NCI-H446 treated with DMSO at 0.1 percent for 48 hours (cell line): Measurements from ENCODE around the gene GET4.
"Not testable (repeated sequence)": the region's sequence is repeated elsewhere in the genome, so short reads cannot be mapped to it uniquely, and the experiment has no call there.

ENCODE experiments used
- DNase-seq: peaks from one replicate; lab custom pipeline; 2025; lab: John Stamatoyannopoulos, UW

GET4 gene

GRCh38 chr7:871900-872537 lies 4.3 kb upstream of the GET4 start:
- DNase-seq, result no peak

DNA sequence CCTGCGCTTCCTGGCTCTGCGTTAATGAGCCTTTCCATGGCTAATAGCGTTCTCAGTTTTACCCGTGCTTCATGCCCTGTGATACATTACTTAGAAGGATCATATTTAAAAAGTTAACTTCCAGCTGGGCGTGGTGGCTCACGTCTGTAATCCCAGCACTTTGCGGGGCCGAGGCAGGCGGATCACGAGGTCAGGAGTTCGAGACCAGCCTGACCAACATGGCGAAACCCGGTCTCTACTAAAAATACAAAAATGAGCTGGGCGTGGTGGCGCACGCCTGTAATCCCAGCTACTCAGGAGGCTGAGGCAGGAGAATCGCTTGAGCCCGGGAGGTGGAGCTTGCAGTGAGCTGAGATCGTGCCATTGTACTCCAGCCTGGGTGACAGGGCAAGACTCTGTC lies 3.7 kb upstream of the GET4 start:
- not testable (repeated sequence) for DNase-seq

DNA sequence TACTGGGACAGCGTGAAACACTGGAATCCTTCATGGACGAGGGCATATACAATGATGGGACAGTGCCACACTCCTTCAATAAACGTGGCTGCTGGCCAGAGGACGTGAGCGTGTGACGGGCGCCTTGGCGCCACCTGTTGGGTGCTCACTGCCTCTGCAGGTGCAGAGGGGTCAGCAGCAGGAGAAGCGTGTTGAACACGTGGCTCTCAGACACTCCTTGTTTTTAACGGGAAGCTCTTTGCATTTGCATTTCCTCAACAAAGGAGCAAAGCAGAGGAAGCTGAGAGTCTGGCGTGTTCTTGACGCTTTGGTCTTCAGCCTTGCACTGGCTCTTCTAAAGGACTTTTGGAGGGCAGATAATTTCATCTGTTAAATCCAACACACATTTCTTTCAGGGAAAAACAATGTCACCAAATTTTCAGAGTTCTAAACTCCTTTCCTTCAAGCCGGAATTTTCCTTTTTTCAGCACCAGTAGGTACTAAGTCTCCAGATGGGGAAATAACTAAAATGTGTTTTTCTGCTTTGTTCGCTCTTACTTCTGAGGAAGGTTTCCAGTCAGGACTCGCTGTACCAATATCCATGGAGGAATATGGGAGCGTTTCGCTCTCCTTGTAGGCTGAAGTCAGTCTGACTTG lies 2.9 kb upstream of the GET4 start:
- peak; percentile 60 for DNase-seq

GRCh38 chr7:874031-874749 lies 2.2 kb upstream of the GET4 start:
- no peak for DNase-seq

GRCh38 chr7:875051-875450 lies 1.3 kb upstream of the GET4 start:
- DNase-seq, result no peak

DNA sequence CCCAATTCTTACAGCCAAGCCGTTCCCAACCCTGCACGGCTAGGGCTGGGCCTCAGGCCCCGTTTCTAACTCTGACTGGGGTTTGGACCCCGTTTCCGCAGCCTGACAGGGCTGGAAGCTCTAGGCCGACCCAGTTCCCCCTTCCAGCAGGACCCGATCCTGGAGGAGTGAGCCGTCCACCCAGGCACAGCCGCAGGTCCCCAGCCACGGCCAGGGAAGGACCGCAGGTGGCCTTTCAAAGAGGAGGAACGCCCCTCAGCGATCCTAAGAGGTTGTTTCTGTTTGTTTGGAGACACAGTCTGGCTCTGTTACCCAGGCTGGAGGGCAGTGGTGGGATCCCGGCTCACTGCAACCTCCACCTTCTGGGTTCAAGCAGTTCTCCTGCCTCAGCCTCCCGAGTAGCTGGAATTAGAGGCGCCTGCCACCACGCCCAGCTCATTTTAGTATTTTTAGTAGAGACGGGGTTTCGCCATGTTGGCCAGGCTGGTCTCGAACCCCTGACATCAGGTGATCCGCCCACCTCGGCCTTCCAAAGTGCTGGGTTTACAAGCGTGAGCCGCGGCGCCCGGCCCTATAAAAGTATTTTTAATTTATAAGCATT lies 778 bp upstream of the GET4 start:
- no peak for DNase-seq

- no peak for DNase-seq
These were observed 588 bp downstream of the GET4 start for GRCh38 chr7:876972-877311.

- no peak for DNase-seq
These were observed 1.2 kb downstream of the GET4 start for GRCh38 chr7:877312-878232.

DNA sequence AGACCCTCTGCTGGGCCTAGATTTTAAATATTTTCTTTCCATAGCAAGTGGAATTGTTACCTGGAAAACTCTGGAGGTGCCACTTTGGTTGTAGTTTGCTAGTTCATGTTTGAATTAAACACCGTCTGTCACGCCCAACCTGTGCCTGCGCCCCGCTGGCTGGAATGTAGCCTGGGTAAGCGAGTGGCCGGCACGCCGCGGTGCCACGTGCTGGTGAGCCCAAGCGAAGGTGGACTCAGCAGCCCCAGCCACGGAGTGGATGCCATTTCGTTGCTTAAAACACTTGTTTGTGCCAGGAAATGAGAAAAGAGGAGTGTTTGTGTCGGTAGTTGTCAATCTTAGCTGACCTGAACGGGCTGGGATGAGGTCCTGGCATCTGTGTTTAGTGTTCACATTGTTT lies 2.7 kb downstream of the GET4 start:
- DNase-seq, result no peak

- no peak for DNase-seq
These were observed 3.4 kb downstream of the GET4 start for GRCh38 chr7:879706-880105.

DNA sequence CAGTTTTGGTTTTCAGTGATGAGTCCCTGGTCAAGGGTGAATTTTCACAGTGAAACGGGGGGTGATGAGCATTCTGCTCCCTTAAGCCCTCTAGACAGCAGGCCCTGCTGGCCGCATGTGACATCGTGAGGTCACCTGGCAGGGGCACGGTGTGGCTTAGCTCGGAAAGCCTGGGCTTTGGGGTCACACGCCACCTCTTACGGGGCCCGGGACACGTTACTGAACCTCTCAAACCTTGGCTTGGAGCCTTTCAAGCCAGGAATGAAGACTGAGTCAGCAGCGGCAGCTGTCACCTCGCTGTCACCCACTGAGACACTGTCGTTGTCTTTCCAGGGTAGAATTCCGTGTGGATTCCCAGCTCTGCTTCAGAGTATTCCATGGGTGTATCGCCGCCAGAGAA lies 4.1 kb downstream of the GET4 start:
- DNase-seq, result no peak

DNA sequence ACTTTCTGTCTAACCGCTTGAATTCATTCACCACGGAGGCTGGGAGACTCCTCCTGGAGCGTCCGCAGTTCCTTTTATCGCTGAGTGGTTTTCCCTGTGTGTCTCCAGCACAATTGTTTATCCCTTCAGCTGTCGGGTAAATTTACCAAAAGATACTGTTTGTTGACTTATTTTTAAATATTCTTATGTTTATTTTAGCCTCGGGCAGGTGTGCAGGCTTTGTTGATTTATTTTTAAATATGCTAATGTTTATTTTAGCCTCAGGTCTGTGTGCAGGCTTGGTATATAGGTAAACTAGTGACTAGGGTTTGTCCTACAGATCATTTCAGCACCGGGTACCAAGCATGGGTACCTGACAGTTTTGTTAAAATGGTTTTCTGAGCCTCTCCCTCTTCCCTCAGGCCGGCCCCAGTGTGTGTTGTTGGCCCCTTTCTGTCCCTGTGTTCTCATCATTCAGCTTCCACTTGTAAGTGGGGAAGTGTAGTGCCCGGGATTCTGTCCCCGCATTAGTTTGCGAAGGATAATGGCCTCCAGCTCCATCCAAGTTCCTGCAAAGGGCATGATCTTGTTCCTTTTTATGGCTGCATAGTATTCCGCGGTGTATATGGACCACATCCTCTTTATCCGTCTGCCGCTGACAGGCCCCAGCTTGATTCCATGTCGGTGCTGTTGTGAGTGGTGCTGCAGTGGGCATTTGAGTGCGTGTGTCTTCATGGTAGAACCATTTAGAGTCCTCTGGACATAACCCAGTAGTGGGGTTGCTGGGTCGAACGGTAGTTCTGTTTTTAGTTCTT lies 5.3 kb downstream of the GET4 start:
- DNase-seq, result no peak

- DNase-seq, result no peak
These were observed 6.1 kb downstream of the GET4 start for GRCh38 chr7:882336-883035.

DNA sequence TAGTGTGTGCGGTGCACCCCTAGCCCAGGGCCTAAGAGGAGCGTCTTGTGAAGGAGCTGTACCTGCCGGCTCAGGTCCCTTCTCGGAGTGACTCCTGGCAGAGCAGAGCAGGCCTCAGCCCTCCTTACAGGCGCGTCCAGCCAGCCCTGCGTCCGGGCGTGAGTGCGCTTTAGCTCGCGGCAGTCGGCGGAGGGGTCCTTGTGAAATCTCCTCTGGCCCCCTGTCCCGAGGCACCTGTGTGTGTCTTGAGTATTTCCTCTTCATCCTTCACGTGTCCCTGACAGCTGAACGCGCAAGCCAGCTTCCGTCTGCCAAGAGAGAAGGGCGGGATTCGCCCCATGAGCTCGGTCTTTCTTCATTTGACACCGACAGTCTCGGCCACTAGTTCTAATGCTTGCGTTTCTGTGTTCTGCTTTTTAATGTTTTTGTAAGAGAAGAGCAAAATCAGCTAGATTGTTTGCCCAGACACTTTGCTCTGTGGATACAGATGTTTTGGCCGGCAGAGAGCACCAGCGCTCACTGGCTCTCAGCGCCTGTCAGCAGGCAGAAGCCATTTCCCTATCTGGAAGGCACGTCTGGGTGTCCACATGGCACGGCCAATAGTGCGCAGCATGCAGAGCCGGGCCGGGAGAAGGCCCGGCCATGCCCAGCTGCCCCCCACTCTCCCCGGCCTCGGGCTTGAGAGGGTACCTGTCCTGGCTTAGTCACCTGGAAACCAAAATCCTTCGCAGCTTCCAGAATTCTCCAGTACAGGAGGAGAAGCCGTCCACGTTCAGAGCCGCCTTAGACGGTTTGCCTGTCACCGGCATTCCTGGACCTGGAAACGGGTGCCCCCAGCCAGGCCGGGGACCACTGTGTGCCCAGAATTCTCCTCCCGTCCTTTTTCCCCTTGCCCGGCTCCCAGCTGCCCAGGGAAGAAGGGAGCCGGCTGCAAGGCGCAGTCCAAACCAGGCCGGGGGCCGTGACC lies 7.0 kb downstream of the GET4 start:
- no peak for DNase-seq

GRCh38 chr7:884191-885003 lies 8.0 kb downstream of the GET4 start:
- no peak for DNase-seq

DNA sequence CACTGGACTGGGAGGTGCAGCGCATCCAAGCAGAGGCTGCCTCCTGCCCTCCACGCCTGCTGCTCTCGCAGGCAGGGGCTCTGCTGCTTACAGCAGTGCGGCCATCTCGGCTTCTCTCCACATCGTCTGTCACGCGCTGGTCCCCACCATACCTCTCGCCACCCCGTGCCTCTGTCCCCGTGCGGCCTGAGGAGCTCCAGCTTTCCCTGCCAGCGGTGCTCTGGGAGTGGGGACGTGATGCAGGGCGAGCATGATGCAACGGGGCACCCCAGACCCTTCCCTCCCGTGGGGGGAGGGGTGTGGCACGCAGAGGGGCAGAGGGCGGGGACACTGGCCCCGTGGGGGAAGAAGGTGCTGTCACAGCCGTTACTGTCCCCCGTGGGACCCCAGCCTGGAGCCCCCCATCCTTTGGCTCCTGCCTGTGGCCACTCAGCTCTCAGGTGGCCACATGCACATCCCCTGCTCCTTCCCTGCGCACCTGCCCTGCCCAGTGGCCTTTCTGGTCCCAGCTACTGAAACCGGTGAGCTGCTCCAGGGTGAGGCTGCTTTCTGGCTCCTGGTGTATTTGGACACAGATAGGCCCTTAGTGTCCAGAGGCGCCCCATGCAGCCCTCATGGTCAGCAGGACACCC lies 9.0 kb downstream of the GET4 start:
- no peak for DNase-seq

GRCh38 chr7:885893-886625 lies 9.7 kb downstream of the GET4 start:
- DNase-seq, result no peak
